GM12875 (cell line): ENCODE data around the gene ZDHHC14.
A peak's percentile ranks its signal among the peaks of the same experiment; 100 is the strongest.

ENCODE experiments used
- H3K4me3 ChIP-seq: one replicate; pipeline ENCODE4 v1.5.1; 2011; ENCODE audit warnings: low read depth, low read length, control low read depth
- TF ChIP-seq, protein P1 (sequence below): IDR thresholded peaks from 2 replicates; pipeline ENCODE4 v1.5.1; 2011; ENCODE audit warnings: low read depth, mild to moderate bottlenecking, control low read depth, inconsistent platforms, low read length, moderate library complexity, borderline replicate concordance; ENCODE audit not compliant: insufficient read depth

ZDHHC14 gene

DNA sequence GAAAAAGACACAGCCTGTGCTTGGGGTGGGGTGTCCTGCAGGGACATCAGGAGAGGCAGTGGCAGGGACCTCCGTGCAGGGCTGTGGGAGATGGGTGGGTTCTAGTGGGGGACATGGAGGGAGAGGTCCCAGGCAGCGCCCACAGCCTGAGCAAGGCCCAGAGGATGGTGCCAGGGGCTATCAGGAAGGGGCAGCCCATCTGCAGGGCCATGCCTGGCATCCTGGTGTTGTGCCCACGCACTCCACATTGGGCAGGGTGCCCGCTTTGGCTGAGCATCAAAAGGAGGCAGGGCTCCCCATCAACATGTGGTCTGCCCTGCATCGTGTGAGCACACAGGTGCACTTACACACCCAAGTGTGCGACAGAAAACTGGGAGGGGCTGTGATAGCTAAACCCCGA, 257.8 kb downstream of the ZDHHC14 start:
- H3K4me3 ChIP-seq: no peak overlapping the region
- TF ChIP-seq, protein P1, sequence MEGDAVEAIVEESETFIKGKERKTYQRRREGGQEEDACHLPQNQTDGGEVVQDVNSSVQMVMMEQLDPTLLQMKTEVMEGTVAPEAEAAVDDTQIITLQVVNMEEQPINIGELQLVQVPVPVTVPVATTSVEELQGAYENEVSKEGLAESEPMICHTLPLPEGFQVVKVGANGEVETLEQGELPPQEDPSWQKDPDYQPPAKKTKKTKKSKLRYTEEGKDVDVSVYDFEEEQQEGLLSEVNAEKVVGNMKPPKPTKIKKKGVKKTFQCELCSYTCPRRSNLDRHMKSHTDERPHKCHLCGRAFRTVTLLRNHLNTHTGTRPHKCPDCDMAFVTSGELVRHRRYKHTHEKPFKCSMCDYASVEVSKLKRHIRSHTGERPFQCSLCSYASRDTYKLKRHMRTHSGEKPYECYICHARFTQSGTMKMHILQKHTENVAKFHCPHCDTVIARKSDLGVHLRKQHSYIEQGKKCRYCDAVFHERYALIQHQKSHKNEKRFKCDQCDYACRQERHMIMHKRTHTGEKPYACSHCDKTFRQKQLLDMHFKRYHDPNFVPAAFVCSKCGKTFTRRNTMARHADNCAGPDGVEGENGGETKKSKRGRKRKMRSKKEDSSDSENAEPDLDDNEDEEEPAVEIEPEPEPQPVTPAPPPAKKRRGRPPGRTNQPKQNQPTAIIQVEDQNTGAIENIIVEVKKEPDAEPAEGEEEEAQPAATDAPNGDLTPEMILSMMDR: no peak

DNA sequence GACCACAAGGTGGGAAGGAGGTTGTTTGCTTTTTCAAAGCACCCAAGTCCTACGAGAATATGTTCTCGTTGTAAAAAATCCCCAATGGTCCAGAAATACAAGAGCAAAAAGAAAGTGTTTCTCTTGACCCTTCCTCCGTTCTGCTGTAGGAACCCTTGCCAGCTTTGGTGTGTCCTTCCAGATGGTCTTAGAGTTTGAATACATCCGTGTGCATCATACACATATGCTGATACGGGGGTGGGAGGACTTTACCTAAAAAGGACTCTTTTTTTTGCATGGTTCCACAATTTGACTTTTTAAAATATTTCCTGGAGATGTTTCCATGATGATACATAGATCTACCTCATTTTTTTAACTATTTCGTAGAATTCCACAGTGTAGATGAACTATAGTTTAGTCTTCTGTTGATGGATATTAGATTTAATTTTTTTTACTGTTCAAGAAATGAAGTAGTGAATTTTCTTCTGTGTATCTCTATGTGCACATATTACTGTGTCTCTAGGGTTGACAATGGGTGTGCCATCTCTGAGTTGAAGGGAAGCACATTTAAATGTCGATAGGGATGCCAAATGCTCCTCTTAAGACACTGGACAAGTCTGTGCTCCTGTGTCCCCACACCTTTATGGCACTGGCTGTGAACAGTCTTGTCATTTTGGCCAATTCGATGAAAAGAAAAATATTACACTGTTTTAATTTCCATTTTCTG, 259.9 kb downstream of the ZDHHC14 start:
- TF ChIP-seq, protein P1: no peak
- no peak overlapping the region for H3K4me3 ChIP-seq

DNA sequence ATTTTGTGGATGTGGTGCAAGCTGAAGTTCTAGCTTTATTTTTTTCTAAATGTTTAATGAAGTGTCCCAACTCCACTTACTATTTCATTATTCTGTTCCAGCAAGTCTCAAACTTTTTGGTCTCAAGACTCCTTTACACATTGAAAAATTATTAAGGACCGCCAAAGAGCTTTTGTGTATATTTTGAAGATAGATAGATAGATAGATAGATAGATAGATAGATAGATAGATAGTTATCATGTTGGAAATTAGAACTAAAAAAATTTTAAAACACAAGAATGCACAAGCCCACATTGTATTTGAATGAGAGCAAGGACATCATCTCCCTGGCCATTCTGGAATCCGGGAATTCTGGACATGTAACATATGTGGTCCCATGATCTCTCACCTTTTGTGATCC, 260.8 kb downstream of the ZDHHC14 start:
- H3K4me3 ChIP-seq: no peak overlapping the region
- TF ChIP-seq, protein P1: no peak

DNA sequence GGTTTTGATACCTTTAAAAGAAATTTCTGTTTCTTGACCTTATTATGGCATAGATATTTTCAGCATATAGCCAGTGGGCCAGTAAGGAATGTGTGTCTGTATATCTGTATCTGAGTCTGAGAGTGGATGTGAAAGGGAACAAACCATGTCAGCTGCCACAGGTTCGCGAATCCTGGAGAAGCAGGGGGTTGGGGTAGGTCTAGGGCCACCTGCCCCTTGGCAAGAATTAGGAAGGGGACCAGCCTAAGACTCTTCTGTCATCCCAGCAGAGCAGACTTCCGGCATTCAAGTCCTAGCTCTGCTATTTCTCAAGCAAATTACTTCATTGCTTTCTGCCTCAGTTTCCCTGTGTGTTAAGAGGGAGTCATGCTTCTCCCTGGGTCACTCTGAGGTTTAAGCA, 261.7 kb downstream of the ZDHHC14 start:
- TF ChIP-seq, protein P1: no peak
- no peak overlapping the region for H3K4me3 ChIP-seq

DNA sequence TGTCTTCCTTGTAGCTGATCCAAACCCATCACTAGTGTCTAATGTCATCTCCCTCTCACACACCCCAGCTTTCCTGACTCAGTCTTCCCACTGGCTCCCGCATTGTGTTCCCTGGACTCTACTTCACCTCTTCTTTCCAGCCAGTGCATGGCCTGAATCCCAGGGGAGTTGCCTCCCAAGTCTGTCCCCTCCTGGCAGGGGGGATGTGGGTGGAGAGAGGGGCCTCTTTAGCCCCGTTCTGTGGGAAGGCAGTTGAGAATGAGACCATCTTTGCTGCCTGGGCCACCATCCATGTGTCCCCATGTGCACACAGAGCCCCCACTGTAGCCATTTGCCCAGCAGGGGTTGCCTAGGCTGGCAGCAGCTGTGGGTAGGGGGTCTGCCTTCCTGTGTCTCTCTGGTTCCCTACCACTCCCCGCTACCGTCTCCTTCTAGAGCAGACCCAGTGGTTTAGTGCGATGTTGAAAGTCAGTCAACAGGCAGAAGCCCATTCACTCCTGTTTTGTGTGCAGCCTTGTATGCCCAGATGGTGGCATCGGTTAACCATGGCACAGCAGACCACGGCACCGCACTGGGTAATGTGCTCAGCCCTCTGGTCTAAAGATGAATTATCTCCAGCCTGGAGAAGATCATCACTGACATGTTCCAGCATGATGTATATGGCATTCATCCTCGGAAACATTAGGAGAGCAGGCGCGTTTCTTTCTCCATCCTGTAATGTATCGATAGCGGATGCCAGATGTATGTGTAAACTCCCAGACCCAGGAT, 263.2 kb downstream of the ZDHHC14 start:
- TF ChIP-seq, protein P1: 0 out of 2 replicates have a peak, but pooled peaks have one; percentile 5
- no peak overlapping the region for H3K4me3 ChIP-seq

DNA sequence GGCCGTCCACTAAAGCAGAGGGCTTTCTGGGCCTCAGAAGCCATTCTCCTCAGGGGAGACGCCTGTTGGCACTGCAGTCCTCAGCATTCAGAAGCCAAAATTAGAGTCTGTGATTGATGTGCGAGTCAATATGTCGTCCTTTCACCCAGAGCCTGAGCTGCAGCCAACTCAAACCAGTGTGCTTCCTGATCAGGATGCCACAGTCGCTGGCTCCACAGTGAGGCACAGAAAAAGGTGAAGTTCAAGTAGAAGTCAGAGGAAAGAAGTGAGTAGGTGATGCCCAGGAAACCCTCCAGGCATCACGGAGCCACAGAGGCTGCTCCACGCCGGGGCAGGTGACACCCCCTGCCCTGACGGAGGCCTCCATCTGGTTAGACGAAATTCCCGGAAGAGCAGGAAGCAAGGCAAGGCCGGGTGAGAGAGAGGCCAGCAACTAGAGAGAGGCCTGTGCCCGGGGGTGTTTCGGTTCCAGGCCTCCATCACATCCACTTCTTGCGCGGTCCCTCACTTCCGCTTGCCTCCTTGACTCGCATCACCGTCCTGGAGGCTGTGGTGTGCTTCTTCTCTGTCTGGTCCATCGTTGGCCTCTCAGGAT, 264.3 kb downstream of the ZDHHC14 start:
- TF ChIP-seq, protein P1: no peak
- H3K4me3 ChIP-seq: no peak overlapping the region
